ENCODE results near the gene VWDE. TPM values are rescaled to one million over a fixed set of nuclear protein-coding genes. Genes with fewer than 3 reads are reported as not detected.

Gene VWDE
- polyA plus RNA-seq, 3 donors, result not detected

DNA sequence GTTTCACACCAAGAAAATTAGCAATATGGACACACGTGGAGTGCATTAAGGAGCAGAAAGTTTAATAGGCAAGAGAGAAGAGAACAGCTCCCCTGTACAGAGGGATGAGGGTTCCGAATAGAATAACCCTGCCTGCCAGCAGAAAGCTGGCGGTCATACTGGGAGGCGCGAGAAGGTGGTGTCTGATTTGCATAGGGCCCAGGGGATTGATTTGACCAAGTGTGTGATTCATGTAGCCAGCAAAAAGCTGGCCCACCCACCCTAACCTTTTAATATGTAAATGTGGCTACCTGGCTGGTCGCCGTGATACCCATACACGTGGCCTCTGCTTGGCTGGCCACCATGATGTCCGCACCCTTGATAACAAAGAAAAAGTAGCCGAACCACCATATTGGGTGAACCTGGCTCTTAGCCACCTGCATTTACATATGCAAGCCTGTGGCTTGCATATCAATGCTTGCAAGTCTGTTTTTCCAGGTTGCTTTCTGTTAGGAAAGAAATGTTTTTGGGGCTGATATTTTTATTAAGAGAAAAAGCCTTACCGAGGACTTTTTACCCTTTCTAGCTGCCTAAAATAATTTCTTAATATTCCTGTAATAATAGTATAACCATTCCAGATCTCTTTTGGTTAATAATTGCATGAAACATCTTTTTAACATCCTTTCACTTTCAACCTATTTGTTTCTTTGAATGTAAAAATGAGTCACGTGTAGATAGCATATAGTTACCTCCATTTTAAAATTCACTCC is 20.5 kb upstream of the VWDE start:
- Histone ChIP-seq H3K4me2 (replicated peaks; ENCODE audit: extremely low read depth, low read length, poor library complexity, severe bottlenecking) (no peak overlapping the region), H3K9me3 (replicated peaks in 1 of 2; ENCODE audit: control insufficient read depth in 1 of 2, insufficient read depth in 1 of 2, low read length in 2 of 2) (no peaks in the 10 kb centered on the region), H2AFZ (ENCODE audit: insufficient read depth, low read depth, low read length, poor library complexity, severe bottlenecking) (no peak overlapping the region), H3K4me1 (ENCODE audit: control insufficient read depth in 1 of 2, insufficient read depth in 2 of 2, low read length in 2 of 2) (no peaks in the 10 kb centered on the region), H3K9ac (ENCODE audit: insufficient read depth, low read length, poor library complexity, severe bottlenecking) (no peak overlapping the region), H4K20me1 (ENCODE audit: insufficient read depth, low read length) (no peaks in the 10 kb centered on the region), H3K36me3 (replicated peaks in 1 of 2; ENCODE audit: control insufficient read depth in 1 of 2, insufficient read depth in 2 of 2, low read length in 2 of 2) (no peaks in the 10 kb centered on the region), H3K79me2 (ENCODE audit: insufficient read depth, low read length) (no peaks in the 10 kb centered on the region), H3K4me3 (replicated peaks in 1 of 3; ENCODE audit: low read depth in 2 of 3, low read length in 3 of 3) (no peak overlapping the region), H3K27ac (ENCODE audit: low read depth in 1 of 2, low read length in 2 of 2) (no peak overlapping the region), H3K27me3 (ENCODE audit: control insufficient read depth in 2 of 2, insufficient read depth in 2 of 2, low read length in 2 of 2) (no peaks in the 10 kb centered on the region)
- H3K27me3 Mint-ChIP-seq (ENCODE audit: low read depth in 3 of 3), result peaks cover 0 to 2% (median 1%) of the 10 kb centered on the region in 3 donors
- H3K4me3 Mint-ChIP-seq, result no peak overlapping the region
- H3K4me1 Mint-ChIP-seq, result no peaks in the 10 kb centered on the region
- H3K36me3 Mint-ChIP-seq, result no peaks in the 10 kb centered on the region
- intact Hi-C loops (cut with micrococcal nuclease), result no loop called here
- no peak overlapping the region for H3K27ac Mint-ChIP-seq
- no peak for DNase-seq
- 87% methylated on average over 7 of the region's 12 CpGs for WGBS (ENCODE audit: insufficient coverage)
- TF ChIP-seq, protein P1, sequence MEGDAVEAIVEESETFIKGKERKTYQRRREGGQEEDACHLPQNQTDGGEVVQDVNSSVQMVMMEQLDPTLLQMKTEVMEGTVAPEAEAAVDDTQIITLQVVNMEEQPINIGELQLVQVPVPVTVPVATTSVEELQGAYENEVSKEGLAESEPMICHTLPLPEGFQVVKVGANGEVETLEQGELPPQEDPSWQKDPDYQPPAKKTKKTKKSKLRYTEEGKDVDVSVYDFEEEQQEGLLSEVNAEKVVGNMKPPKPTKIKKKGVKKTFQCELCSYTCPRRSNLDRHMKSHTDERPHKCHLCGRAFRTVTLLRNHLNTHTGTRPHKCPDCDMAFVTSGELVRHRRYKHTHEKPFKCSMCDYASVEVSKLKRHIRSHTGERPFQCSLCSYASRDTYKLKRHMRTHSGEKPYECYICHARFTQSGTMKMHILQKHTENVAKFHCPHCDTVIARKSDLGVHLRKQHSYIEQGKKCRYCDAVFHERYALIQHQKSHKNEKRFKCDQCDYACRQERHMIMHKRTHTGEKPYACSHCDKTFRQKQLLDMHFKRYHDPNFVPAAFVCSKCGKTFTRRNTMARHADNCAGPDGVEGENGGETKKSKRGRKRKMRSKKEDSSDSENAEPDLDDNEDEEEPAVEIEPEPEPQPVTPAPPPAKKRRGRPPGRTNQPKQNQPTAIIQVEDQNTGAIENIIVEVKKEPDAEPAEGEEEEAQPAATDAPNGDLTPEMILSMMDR (IDR thresholded peaks at IDR 0.05), result no peak
- H3K9me3 Mint-ChIP-seq, result peaks cover 0 to 16% (median 6%) of the 10 kb centered on the region in 7 donors

DNA sequence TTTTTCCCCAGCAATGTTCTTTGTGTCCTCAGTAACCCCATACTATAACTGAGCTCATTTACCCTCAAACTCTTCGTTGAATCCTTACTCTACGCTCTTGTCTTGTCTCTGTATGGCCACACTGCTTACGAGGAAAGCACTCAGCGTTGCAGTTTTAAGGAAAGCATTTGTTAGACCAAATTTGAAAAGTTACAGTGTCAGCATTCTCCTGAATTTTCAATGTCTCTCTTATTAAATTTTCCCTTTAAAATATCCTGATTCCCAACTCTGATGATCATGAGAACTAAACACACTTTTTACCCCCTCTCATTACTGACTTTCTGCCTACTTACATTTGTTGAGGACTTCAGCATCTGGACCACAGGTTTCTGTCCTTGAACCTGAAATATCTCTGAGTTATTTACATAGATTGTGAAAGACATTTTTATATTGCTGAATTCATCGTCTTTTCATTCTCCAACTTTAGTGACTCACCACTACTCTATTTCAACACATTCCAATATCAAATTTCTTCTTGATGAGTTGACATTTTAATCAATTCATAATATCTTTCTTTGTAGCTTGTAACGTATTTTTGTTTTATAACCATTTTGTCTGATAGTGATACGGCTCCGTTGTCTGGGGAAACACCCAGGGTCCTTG is 19.8 kb upstream of the VWDE start:
- H2AFZ ChIP-seq (ENCODE audit: insufficient read depth, low read depth, low read length, poor library complexity, severe bottlenecking), result no peak overlapping the region
- no peaks in the 10 kb centered on the region for H3K79me2 ChIP-seq (ENCODE audit: insufficient read depth, low read length)
- H3K27me3 Mint-ChIP-seq (ENCODE audit: low read depth in 3 of 3), result peaks cover 0 to 2% (median 0%) of the 10 kb centered on the region in 3 donors
- no peaks in the 10 kb centered on the region for H3K9me3 ChIP-seq (replicated peaks in 1 of 2; ENCODE audit: control insufficient read depth in 1 of 2, insufficient read depth in 1 of 2, low read length in 2 of 2)
- no peak overlapping the region for H3K27ac Mint-ChIP-seq
- H3K4me3 ChIP-seq (replicated peaks in 1 of 3; ENCODE audit: low read depth in 2 of 3, low read length in 3 of 3), result no peak overlapping the region
- no peaks in the 10 kb centered on the region for H3K36me3 ChIP-seq (replicated peaks in 1 of 2; ENCODE audit: control insufficient read depth in 1 of 2, insufficient read depth in 2 of 2, low read length in 2 of 2)
- H3K9me3 Mint-ChIP-seq, result peaks cover 0 to 16% (median 6%) of the 10 kb centered on the region in 7 donors
- 100% methylated on average over 2 of the region's 8 CpGs for WGBS (ENCODE audit: insufficient coverage)
- no peak overlapping the region for H3K27ac ChIP-seq (ENCODE audit: low read depth in 1 of 2, low read length in 2 of 2)
- TF ChIP-seq, protein P1 (IDR thresholded peaks at IDR 0.05), result no peak
- intact Hi-C loops (cut with micrococcal nuclease), result no loop called here
- no peaks in the 10 kb centered on the region for H3K27me3 ChIP-seq (ENCODE audit: control insufficient read depth in 2 of 2, insufficient read depth in 2 of 2, low read length in 2 of 2)
- no peak overlapping the region for H3K9ac ChIP-seq (ENCODE audit: insufficient read depth, low read length, poor library complexity, severe bottlenecking)
- no peak for DNase-seq
- H3K4me1 Mint-ChIP-seq, result no peaks in the 10 kb centered on the region
- no peaks in the 10 kb centered on the region for H3K4me1 ChIP-seq (ENCODE audit: control insufficient read depth in 1 of 2, insufficient read depth in 2 of 2, low read length in 2 of 2)
- H4K20me1 ChIP-seq (ENCODE audit: insufficient read depth, low read length), result no peaks in the 10 kb centered on the region
- H3K4me3 Mint-ChIP-seq, result no peak overlapping the region
- H3K36me3 Mint-ChIP-seq, result no peaks in the 10 kb centered on the region
- no peak overlapping the region for H3K4me2 ChIP-seq (replicated peaks; ENCODE audit: extremely low read depth, low read length, poor library complexity, severe bottlenecking)
